HG02623 (cell line): Measurements from ENCODE around the gene PLXNA1.

Experiments used
- ATAC-seq: cut with Tn5 transposase; IDR thresholded peaks from one replicate; pipeline ENCODE4 v1.9.1; 2021; ENCODE audit warnings: moderate library complexity; ENCODE audit not compliant: unreplicated experiment

The PLXNA1 gene

DNA sequence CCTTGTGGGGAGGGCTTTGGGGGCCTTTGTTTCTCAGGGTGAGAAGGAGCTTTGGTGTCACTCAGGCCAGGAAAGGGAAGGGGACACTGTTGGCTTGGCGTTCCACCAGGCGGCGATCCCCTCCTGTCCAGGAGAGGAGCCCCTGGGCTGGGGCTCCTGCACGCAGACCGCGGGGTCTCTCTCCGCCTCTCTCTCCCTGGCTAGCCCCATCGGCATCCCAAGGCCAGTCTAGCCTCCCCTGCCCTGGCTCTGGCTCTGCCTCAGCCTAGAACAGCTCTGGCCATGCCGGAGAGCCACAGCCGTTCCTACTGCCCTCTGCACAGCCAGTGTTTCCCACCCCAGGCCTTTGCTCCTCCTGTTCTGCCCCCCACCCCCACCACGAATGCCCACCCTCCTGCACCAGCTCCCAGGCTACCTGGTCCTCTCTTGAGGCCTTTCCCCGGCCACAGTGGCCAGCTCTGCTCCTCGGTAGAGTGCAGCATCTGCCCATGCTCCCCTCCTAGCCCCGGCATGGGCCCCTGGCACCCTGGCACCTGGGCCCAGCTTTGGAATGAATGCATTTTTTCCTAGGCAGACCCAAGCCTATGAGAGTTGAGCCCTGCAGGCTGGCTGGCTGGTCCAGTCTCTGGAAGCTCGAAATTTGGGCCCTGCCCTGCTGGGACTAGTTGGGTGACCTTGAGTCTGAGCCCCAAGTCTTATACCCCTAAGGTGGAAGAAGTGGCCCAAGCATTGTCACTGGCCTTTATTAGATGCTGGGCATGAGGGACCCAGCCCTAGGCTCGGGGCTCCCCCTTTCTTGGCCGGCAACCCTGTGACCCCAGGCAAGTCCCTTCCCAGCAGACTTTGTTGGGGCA is 2.4 kb downstream of the PLXNA1 start:
- no peak for ATAC-seq

DNA sequence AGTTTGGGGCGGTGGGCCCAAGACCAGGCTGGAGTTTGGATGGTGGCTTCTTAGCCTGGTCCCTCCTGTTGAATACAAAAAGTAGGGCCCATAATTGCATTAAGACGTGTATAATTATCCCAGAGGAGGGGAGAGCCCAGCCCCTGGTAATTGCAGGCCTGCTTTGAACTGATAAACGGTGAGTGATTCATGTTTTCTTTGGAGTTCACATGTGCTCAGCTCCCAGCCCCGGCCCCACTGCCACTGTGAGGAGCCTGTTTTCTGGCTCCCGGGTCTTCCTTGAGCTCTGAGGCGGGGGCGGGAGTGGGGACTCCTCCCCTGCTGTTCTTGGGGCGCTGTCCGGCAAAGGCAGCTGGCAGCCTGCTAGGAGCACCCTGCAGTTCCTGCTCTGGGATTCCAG is 3.1 kb downstream of the PLXNA1 start:
- no peak for ATAC-seq

DNA sequence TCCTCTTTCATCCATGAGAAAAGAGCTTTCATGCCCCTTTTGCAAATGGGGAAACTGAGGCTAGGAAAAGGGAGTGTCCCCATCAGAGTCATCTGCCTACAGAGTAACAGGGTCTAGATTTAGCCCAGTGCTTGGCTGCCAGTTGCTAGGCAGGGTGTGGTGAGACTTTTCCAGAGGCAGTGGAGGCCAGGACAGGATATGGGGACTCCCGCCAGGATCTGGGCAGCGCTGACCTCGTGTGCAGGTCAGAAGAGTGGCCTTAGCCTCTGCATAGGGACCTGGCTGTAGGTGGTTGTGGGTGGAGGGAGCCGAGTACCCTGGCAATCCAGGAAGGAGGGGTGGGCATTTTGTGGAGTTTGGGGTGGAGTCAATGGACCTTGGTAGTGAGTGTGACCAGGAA is 4.2 kb downstream of the PLXNA1 start:
- ATAC-seq, result no peak

DNA sequence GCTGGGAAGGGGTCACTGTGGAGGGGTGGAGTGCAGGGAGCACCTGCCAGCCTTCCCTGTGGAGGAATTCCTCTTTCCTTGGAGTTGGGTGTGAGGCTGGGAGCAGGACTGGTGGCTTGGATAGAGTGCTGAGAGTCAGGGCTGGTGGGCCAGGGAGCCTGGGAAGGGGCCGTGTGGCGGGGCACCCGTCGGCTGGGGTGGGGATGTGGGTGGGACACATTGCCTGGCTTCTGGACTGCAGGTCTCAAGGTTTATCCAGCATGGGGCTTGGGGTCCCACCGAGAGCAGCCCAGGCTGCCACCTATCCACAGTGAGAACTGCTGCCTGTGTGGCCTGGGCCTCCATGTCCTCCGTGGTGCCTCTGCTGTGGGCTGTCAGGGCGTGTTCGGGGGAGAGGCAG is 4.7 kb downstream of the PLXNA1 start:
- no peak for ATAC-seq

DNA sequence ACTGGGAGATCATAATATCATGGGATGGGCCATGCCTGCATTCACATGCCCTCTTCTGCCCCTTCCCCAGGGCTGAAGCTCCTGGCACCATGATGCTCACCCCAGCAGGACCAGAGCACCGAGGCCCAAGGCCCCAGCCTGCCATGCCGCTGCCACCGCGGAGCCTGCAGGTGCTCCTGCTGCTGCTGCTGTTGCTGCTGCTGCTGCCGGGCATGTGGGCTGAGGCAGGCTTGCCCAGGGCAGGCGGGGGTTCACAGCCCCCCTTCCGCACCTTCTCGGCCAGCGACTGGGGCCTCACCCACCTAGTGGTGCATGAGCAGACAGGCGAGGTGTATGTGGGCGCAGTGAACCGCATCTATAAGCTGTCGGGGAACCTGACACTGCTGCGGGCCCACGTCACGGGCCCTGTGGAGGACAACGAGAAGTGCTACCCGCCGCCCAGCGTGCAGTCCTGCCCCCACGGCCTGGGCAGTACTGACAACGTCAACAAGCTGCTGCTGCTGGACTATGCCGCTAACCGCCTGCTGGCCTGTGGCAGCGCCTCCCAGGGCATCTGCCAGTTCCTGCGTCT is 5.6 kb downstream of the PLXNA1 start:
- ATAC-seq, result no peak

DNA sequence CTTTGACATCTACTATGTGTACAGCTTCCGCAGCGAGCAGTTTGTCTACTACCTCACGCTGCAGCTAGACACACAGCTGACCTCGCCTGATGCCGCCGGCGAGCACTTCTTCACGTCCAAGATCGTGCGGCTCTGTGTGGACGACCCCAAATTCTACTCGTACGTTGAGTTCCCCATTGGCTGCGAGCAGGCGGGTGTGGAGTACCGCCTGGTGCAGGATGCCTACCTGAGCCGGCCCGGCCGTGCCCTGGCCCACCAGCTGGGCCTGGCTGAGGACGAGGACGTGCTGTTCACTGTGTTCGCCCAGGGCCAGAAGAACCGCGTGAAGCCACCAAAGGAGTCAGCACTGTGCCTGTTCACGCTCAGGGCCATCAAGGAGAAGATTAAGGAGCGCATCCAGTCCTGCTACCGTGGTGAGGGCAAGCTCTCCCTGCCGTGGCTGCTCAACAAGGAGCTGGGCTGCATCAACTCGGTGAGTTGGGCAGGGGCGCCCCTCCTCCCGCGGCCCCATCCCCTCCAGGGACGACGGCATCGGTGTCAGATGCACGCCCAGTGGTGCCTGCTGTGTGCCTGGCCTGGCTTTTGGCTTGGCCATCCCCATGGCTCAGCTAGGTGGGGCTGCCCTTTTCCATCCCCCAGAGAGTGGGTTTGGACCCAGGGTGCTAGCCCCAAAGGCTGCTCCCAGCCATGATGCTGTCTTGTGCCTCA is 6.6 kb downstream of the PLXNA1 start:
- no peak for ATAC-seq

DNA sequence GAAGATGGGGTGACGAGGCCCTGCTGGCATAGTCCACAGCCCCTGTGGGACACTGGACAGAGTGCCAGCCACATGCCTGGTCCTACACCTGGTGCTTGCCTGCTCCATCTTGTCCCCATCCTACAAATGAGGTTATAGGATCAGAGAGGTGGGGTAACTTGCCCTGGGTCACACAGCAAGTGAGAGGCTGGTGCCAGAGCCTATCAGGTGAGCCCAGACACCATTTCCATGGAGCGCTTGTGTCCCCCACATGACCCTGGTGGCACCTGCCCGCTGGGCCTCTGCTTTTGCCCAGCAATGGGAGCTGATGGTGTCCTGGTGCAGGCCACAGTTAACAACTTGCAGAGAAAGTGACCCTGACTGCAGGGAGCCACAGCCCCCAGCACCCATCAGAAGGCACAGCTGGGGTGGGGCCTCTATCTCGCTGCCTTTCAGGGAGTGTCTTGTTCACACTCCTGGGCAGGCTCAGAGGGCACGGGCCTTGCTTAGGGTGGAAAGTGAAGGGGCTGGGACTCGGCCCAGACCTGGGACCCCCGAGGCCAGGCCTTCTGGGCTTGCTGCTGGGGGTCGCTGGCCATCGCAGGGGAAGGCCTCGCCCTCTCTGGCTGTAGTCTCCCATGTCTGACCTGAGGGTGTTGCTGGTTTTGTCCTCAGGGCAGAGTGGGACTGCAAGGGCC is 7.2 kb downstream of the PLXNA1 start:
- ATAC-seq, result no peak

DNA sequence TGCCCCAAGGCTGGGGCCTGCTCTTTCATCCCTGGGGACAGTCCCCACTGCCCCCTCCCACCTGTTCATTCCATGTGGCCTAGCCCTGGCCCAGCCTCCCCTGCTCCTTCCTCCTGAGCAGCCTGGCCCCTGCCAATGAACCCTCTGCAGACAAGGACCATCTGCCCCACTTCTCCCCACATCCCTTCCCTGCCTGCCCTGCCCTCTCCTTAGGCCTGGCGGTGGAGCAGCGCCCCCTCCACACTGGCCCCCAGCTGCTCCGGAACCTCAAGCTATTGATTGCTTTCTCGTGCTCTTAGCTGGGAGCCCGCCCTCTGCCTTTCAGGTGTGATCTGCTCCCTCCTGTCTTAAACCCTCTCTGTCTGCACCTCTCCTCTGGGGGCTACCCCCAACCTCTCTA is 8.0 kb downstream of the PLXNA1 start:
- no peak for ATAC-seq

DNA sequence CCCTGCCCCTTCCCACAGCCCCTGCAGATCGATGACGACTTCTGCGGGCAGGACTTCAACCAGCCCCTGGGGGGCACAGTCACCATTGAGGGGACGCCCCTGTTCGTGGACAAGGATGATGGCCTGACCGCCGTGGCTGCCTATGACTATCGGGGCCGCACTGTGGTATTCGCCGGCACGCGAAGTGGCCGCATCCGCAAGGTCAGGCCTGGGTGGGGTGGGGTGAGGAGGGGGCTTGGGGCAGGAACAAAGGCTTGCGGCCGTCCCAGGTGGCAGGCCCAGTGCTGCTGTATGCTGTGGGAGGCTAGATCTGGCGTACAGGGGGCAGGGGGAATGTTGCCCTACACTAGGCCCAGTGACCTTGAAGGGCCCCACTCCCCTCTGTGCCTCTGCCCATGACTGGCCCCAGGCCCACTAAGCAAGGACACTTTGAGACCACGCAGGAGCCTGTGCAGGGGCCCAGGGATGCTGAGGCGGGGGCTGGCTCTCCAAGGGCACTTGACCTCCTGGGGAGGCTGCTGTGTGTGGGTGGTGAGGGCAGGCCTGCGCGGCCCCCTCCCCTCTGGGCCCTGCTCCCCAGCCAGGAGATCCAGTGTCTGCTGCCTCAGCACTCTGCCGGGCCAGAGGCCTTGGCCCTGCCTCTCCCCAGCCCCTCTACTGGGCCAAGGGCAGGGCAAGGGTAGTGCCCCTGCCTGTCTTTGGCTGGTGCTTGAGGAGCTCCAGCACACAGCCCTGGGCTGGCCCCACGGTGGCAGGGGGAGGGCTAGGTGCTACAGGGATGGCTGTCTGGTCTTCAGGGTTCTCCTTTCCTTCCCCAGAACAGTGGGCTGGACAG is 8.7 kb downstream of the PLXNA1 start:
- no peak for ATAC-seq

DNA sequence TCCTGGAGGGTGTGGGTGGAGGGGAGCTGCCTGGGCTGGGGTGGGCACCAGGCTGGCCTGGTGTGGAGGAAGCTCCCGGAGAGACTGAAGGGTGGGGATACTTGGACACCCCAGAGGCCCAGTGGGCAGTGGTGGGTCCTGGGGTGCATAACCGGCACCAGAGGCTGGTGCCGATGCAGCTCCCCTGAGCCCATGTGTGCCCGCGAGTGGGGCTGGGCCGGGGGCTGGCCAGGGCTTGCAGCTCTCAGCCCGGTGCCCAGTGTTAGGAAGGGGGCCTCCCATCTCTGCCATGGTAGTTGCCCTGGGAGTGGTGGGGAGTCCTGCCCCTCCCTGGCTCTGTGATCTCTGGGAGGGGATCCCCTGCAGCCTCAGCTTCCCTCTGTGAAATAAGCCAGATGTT is 9.3 kb downstream of the PLXNA1 start:
- ATAC-seq, result no peak

DNA sequence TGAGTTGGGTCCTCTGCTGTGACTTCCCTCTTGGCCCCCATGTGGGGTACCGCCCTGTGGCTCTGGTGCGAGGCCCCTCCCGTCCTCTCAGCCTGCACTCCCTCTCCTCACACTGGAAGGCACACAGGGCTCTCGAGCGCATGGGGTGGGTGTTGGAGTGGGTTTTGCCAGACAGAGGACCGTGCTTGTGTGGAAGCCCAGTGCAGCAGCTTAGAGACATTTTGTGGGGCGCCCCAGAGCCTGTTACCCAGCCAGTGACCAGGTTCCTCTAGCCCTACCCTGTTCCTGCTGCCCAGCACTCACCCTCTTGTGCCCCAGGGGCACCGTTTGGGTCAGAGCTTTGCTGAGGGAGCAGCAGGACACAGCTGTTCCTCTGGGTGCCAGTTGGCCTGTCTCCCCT is 9.9 kb downstream of the PLXNA1 start:
- no peak for ATAC-seq

DNA sequence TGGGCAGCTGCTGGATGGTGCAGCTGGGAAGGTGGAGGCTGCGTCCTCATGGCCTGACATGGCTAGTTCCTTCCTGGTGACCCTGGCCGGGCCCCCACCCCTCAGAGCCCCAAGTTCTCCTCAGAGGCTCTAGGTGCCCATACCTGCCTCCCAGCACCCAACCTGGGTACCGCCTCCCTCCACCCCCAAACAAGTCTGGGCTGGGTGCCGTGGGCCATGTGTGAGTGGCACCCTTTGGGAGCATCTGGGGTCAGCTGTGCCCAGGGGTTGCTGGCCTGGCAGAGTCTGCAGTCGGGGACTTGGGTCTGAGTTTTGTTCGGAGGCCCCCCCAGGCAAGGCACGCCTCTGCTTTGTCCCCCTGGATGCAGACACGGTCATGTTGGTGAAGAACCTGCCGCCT is 10.5 kb downstream of the PLXNA1 start:
- no peak for ATAC-seq

DNA sequence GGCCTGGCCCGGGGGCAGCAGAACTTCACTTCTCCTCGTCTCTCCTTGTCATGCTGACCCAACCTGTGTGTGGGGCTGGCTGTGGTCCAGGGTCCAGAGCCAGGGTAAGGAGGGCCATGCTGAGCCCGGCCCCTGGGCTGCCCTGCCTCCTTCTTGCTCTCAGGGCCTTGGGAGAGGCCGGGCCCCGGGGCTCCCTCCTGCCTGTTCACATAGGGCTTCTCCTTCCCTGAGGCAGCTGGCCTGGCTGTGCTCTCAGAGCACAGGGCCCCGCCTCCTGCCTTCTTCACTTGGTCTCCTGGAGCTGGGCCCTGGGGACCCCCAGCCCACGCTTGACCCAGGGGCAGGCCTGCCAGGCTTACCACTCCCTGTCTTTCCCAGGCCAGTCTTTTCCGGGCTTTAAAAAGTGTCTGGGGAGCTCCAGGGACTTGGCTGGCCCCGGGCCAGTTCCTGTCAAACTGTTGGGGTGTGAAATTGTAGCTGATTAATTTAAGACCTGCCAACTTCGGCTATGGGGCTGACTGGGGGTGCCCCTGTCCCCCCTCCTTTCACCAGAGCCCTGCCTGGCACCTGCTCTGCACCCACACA is 11.8 kb downstream of the PLXNA1 start:
- no peak for ATAC-seq

DNA sequence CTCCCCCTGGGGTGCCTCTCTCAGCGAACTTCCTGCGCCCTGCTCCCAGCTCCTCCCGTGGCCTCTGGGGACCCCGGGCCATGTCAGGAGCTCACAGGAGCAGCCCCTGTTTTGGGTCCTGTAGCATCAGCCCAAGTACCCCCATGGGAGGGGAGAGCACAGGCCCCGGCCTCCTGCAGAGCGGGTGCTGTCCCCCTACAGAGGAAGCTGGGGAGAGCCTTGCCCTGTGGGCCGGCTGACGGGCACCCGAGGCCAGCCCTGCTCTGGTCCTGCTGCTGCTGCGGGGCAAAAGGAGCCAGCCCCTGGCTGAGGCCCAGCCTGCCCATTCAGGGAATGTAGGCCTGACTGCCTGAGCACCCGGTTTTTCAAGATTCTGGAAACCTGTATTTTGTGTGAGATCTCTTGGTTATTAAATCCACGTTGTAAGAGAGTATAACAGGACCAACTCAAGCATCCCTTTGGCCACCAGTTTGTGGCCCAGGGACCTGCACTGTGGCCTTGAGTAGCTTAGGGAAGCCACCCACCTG is 12.4 kb downstream of the PLXNA1 start:
- no peak for ATAC-seq

DNA sequence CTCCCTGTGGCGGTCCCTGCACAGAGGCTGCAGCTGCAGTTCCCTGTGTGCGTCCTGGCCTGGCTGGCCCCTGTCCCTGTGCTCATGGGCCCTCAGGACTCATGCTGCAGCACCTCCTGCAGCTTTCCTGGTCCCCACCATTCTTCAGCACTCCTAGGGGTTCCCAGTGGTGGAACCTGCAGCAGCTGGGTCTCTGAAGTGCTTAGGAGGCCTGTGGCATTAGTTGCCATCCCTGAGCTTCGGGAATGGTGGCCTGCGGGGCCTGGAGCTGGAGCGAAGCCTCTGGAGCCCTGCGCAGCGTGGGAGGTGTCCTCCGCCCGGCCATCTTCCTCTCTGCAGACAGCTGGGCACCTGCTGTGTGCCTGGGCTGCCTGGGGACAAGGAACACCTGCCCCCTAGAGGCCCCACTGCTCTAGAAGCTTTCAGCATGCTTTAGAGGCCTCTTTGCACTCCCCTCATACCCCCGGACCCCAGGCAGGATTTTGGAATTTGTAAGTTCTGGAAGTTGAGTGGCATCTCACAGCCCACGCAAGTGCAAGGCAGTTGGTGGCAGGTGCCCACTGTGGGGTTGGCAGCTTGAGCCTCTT is 13.1 kb downstream of the PLXNA1 start:
- ATAC-seq, result no peak

DNA sequence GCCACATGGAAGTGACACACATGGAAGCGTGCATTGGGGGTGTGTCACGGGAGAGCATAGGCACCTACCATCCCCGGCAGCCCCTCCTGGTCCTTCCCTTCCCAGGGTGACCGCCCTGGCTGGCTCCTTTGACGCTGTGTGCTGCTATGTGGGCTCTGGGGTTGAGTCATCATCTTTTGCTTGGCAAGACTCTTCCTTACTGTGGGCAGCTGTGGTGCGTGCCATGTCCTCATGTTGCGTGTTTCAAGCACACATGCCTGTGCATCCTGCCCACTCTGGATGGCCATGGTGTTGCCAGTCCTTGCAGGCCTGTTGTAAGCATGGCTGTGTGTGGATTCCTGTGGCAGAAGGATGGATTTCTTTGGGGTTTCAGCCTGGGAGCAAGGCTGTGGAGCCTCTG is 14.0 kb downstream of the PLXNA1 start:
- no peak for ATAC-seq

DNA sequence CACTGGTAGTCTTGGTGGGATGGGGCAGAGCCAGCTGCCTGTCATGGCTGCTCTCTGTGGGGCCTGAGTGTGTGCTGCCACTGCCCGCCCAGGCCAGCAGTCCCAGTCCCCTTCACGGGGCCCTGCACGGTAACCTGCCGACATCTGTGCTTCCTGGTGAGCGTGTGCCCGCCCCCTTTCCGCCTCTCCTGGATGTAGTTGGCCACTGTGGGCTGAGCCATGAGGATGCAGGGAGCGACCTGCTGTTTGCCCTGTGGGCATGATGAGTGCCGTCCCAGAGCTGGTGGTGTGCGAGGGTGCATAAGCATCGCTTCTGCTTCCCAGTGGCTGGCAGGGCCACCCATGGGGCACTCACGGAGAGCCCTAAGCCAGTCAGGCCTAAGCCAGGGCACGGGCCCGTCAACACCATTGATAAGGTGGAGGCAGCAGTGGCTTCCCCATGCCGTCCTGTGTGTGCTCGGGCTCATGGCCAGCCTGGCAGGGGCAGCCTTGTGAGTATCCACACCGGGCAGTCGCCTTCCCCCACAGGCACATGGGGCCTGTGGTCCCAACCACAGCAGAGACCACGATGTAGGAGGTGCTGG is 14.6 kb downstream of the PLXNA1 start:
- ATAC-seq, result no peak

DNA sequence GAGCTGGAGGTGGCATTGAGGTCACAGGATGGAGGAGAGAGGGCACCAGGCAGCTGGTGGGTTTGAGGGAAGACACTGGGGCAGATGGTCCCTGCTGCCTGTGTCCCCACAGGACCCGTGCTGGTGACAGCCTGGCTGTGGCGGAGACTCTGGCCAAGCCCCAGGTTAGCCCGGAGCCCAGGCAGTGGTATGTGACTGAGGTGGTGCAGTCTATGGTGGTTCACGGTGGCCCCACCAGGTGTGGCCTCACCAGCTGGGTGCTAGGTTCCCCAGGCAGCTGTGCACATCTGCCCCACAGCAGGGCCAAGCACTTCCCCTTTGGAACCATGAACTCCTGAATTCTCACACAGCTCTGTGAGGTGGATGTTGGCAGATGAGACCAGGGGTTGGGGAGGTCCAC is 15.4 kb downstream of the PLXNA1 start:
- ATAC-seq, result no peak

DNA sequence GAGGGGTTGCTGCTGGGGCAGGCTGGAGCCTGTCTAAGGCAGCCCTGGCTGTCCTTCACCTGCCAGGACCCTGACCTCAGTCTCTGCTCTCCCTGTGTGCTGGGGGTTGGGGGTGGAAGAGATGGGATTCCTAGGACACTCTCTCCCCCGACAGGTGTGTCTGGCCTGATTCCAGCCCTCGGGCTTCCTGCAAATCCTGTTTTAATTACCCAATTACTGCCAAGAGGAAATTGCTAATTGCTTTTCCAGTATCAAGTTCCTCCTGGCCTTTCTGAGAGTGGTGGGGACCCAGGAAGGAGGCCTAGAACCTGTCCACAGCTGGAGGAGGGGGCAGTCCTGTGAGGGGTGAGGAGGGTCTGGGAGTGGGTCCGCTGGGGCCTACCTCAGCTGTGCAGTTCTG is 15.8 kb downstream of the PLXNA1 start:
- ATAC-seq, result no peak
